Right lobe of liver (tissue), 6 donors: ENCODE results near the gene KCNQ1. TPM values are rescaled to one million over a fixed set of nuclear protein-coding genes. Genes with fewer than 3 reads are reported as not detected.
A peak's percentile ranks its signal among the peaks of the same experiment; 100 is the strongest.

Experiments used
- ATAC-seq, 4 donors: fragments of 200-7000 bp; cut with Tn5 transposase; one replicate each; pipeline ENCODE4 v1.9.1; 2020; ENCODE audit warnings: mild to moderate bottlenecking in 4 of 4, moderate library complexity in 4 of 4
- DNase-seq, 3 donors: peaks; one replicate each; pipeline ENCODE4 v3.0.0-alpha.2; 2020
- H3K27ac ChIP-seq, 3 donors: fragments of 200-600 bp; one replicate each; pipeline ENCODE4 v1.8.0; 2022
- H3K27me3 ChIP-seq, 2 donors: fragments of 200-600 bp; one replicate each; pipeline ENCODE4 v1.8.0; 2022
- H3K36me3 ChIP-seq, 4 donors: fragments of 200-600 bp; sonication (generic) in 1 of 4; one replicate each; pipeline versions ENCODE4 v1.5.1 to v1.8.0; 2017 to 2022; ENCODE audit warnings: control low read depth in 1 of 4
- H3K4me1 ChIP-seq, 4 donors: fragments of 200-600 bp; sonication (generic) in 1 of 4; one replicate each; pipeline versions ENCODE4 v1.5.1 to v1.8.0; 2017 to 2022; ENCODE audit warnings: control low read depth in 1 of 4
- H3K4me3 ChIP-seq, 3 donors: fragments of 200-600 bp; one replicate each; pipeline ENCODE4 v1.8.0; 2022
- H3K9me3 ChIP-seq, 4 donors: fragments of 200-600 bp; sonication (generic) in 1 of 4; one replicate each; pipeline versions ENCODE4 v1.5.1 to v1.8.0; 2017 to 2022; ENCODE audit warnings: control low read depth in 1 of 4
- CTCF ChIP-seq, 4 donors: fragments of 200-600 bp in 3 of 4; fragments of 450-650 bp in 1 of 4; IDR thresholded peaks; one replicate each; pipeline versions ENCODE4 v1.5.1 to v1.8.0; 2016 to 2022; ENCODE audit warnings: antibody characterized with exemption in 4 of 4, mild to moderate bottlenecking in 2 of 4
- POLR2A ChIP-seq: fragments of 450-650 bp; IDR thresholded peaks from one replicate; pipeline ENCODE4 v1.6.1; 2017; ENCODE audit warnings: antibody characterized with exemption, mild to moderate bottlenecking
- WGBS: methylation state at CpG from one replicate; pipeline ENCODE4 v1.1.6; 2018; ENCODE audit warnings: low coverage, low lambda C conversion rate; ENCODE audit not compliant: insufficient coverage; ENCODE audit errors: missing lambda C conversion rate; 5-methylcytosine and 5-hydroxymethylcytosine counted together
- intact Hi-C, 2 donors: fragments of 100-400 bp; cut with DNase I; formaldehyde crosslinking; loops; one replicate each; pipeline versions ENCODE4 v1.11.2 to v1.14.1; 2022
- total RNA-seq, 6 experiments: library from RNA; depleted of rRNA in 2 of 6; stranded (reverse); fragments of >200 nt in 2 of 6; fragmentation: NEBNext Ultra II Directional in 3 of 6; extraction: Animal tissue kit (Norgen Biotek cat#: 25700) in 3 of 6; gene quantifications; one replicate each; pipeline versions ENCODE4 v1.1.0 to v1.2.4, GENCODE V29; 2016 to 2023
- donor health status: DM: no; HTN: yes; CAD: no.
- donor health status: DM: no; HTN: no; CAD: no.
- donor health status: DM: no; HTN: no; CAD: no.
- donor health status: DM: no; HTN: yes; CAD: no.
- donor health status: DM: no; HTN: yes; CAD: no.

The KCNQ1 gene
- total RNA-seq, 6 experiments from 2014 or later: 0.61 to 2.4 (median 1.8) TPM

DNA sequence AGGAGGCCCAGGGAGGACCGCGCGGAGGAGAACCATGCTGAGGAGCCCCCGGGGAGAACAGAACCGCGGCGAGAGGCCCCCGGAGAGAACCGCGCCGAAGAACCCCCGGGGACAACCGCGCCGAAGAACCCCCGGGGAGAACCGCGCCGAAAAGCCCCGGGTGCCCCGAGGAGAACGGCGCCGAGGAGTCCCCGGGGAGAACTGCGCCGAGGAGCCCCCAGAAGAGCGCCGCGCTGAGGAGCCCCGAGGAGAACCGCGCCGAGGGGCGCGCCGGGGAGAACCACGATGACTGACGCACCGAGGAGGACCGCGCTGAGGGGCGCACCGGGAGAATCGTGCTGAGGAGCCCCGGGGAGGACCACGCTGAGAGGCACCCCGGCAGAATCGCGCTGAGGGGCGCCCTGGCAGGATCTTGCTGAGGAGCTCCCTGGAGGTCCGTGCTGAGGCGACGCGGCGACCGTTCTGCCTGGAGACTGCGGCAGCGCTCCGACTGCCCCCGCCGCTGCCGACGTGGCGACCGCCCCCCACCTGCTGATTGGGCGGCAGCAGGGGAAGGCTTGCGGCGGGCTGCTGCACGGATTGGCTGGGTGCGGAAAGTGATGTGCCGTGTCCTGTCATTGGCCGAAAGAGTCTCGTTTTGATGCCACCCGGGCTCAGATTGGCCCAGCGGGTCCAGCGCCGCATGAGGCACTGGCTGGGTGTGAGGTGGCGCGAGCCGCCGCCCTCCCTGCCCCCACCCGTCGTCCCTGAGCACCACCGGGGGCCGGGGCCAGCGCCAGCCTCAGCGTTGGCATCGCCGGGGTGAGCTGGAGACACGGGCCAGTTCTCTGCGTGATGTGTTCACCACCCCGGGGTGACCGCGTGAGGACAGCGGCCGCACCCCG lies 255.0 kb downstream of the KCNQ1 start, which contains the start of gene KCNQ1OT1:
KCNQ1OT1 (minus strand) TSS at position 464 of the 884 bp plus-strand sequence.
- intact Hi-C loops: no loop called here
- no peaks in the 10 kb centered on the region for H3K9me3 ChIP-seq
- DNase-seq (peak; percentile 90 to 93 (median 93)), ATAC-seq (peak; percentile 84 to 91 (median 89))
- H3K27ac ChIP-seq: peak within 1 kb of the TSS; percentile 71 to 91 (median 84)
- TF ChIP-seq CTCF (IDR thresholded peaks at IDR 0.05) (no peak), POLR2A (peak; percentile 97)
- no peaks in the 10 kb centered on the region for H3K27me3 ChIP-seq
- 55% methylated on average over 29 of the region's 98 CpGs for WGBS
- H3K36me3 ChIP-seq: no peaks in the 10 kb centered on the region
- H3K4me3 ChIP-seq: peak within 1 kb of the TSS; percentile 60 to 71 (median 71)
- H3K4me1 ChIP-seq: peaks cover 0 to 7% (median 0%) of the 10 kb centered on the region in 4 donors

DNA sequence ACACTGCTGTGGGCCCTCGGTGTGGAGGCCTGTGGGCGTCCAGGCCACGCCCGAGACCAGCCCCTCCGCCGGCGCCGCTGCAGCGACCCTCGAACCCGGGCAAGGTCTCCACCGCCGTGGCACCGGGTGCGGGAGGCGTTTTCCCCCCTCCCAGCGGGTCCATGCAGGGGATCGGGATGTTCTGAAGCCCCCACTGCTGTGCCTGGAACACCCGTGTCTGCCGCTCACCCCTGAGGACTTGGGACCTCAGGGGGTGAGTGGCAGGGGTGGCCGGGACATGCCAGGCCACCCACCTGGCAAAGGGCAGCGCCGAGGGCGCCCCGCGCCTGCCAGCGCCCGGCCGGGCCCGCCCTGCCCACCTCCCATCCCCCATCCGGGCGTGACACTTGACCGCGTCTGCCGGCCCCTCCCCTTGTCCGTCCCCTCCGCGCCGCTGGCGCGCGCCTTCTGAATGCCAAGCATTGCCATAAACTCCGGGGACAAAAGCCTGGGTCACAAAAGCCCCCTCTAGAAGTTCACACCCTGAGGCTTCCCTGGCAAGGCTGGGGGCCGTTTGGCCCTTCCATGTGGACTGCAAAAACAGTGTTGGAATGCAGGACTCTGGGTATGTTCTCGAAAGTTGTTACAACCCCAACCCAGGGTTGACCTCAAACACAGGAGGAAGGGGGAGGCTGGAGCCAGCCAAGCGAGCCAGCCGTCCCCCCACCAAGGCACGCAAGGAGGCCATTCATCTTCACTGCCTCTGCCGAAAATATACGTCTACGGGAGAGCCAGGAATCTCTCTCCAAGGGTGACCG lies 255.8 kb downstream of the KCNQ1 start:
- no peaks in the 10 kb centered on the region for H3K36me3 ChIP-seq
- WGBS: 38% methylated on average over 8 of the region's 52 CpGs
- peaks cover 0 to 7% (median 0%) of the 10 kb centered on the region in 4 donors for H3K4me1 ChIP-seq
- H3K27ac ChIP-seq: peak overlapping the region; percentile 71 to 91 (median 84)
- H3K27me3 ChIP-seq: no peaks in the 10 kb centered on the region
- intact Hi-C loops: no loop called here
- peak; percentile 65 to 71 (median 69) for ATAC-seq
- peak; percentile 81 to 86 (median 82) for DNase-seq
- TF ChIP-seq CTCF (IDR thresholded peaks at IDR 0.05) (no peak), POLR2A (no peak)
- no peaks in the 10 kb centered on the region for H3K9me3 ChIP-seq
- H3K4me3 ChIP-seq: peak overlapping the region; percentile 34 to 71 (median 64)

DNA sequence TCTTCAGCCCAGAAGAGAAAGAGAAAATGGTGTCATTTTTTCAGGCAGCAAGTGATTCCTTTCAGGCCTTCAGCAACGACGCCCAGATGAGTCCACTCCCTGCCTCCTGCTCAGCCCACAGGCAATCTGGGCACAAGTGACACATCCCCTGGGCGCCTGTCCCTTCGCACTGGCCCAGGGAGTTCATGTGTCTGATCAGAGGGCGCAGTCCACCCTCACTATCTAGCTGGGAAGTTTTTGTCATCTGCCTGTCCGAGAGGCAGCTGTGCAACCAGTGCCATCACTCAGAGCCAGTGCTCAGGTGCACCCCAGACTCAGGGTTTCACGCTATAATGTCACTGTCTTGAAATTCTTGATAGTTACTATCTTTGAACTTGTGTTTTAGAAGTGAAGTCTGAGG lies 256.4 kb downstream of the KCNQ1 start:
- DNase-seq: peak; percentile 50 to 83 (median 58)
- Histone ChIP-seq H3K9me3 (no peaks in the 10 kb centered on the region), H3K4me3 (peak overlapping the region in 1 of 3 donors; percentile 64), H3K36me3 (no peaks in the 10 kb centered on the region), H3K27me3 (no peaks in the 10 kb centered on the region), H3K27ac (peak overlapping the region; percentile 71 to 91 (median 84)), H3K4me1 (peaks cover 0 to 7% (median 0%) of the 10 kb centered on the region in 4 donors)
- intact Hi-C loops: no loop called here
- TF ChIP-seq CTCF (IDR thresholded peaks at IDR 0.05) (no peak), POLR2A (peak; percentile 30)
- ATAC-seq: peak in 3 of 4 donors; percentile 51 to 58 (median 54)
- WGBS: 42% methylated on average over 4 of the region's 7 CpGs

DNA sequence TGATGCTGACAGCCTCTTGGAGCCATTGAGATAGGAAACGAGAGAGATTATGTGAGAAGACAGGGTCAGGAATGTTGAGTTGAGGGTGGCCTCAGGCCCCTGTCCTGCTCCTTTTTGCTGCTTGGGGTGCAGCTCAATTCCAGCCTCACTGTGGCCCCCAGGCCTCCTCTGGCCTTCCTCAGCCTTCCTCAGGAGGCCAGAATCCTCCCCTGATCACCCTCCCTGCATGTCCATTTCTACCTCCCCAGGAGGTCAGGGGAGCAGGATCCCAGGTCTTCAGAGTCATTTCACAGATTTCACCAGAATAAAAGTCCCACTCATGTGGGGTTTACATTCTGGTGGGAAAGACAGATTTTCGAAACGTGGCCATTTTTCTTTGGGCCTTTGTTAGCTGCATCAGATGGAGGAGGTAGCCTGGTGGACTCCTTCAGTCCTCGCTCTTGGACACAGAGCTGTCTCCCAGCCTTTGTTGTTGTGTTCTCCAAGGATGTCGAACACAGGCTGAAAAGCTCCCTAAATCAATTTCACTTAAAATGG lies 257.2 kb downstream of the KCNQ1 start:
- H3K9me3 ChIP-seq: no peaks in the 10 kb centered on the region
- DNase-seq (peak in 1 of 3 donors; percentile 11), ATAC-seq (no peak)
- no peaks in the 10 kb centered on the region for H3K27me3 ChIP-seq
- no peak overlapping the region for H3K27ac ChIP-seq
- peaks cover 0 to 7% (median 0%) of the 10 kb centered on the region in 4 donors for H3K4me1 ChIP-seq
- TF ChIP-seq POLR2A (no peak), CTCF (IDR thresholded peaks at IDR 0.05) (no peak)
- H3K36me3 ChIP-seq: no peaks in the 10 kb centered on the region
- intact Hi-C loops: no loop called here
- H3K4me3 ChIP-seq: no peak overlapping the region
- 82% methylated on average over 3 of the region's 5 CpGs for WGBS
